ENCODE results near the gene STAT1.
"Not testable (repeated sequence)": the region's sequence is repeated elsewhere in the genome, so short reads cannot be mapped to it uniquely, and the experiment has no call there.

STAT1 gene

GRCh38 chr2:191010887-191011885, 2.8 kb downstream of the STAT1 start:
- no peak for FAIRE-seq

GRCh38 chr2:191009541-191010374, 4.2 kb downstream of the STAT1 start:
- FAIRE-seq (no peak), DNase-seq (ENCODE audit: extremely low spot score, insufficient read length, low read depth) (no peak)

More at GRCh38 chr2:191010887-191011885, 2.8 kb downstream of the STAT1 start:
- DNase-seq (ENCODE audit: extremely low spot score, insufficient read length, low read depth): no peak

GRCh38 chr2:191008286-191008685, 5.7 kb downstream of the STAT1 start:
- FAIRE-seq: no peak
- DNase-seq (ENCODE audit: extremely low spot score, insufficient read length, low read depth): no peak

- FAIRE-seq (no peak), DNase-seq (ENCODE audit: extremely low spot score, insufficient read length, low read depth) (no peak)
Measured at GRCh38 chr2:191006997-191007783, 6.8 kb downstream of the STAT1 start.

GRCh38 chr2:191006297-191006696, 7.7 kb downstream of the STAT1 start:
- FAIRE-seq: no peak
- DNase-seq (ENCODE audit: extremely low spot score, insufficient read length, low read depth): no peak

GRCh38 chr2:191003405-191004309, 10.3 kb downstream of the STAT1 start:
- peak; percentile 18 for FAIRE-seq

GRCh38 chr2:191001624-191002023, 12.3 kb downstream of the STAT1 start:
- DNase-seq (ENCODE audit: extremely low spot score, insufficient read length, low read depth) (no peak), FAIRE-seq (no peak)

More at GRCh38 chr2:191003405-191004309, 10.3 kb downstream of the STAT1 start:
- no peak for DNase-seq (ENCODE audit: extremely low spot score, insufficient read length, low read depth)

- DNase-seq (ENCODE audit: extremely low spot score, insufficient read length, low read depth): no peak
Measured at GRCh38 chr2:191001032-191001431, 12.9 kb downstream of the STAT1 start.

GRCh38 chr2:190999949-191000665, 13.9 kb downstream of the STAT1 start:
- FAIRE-seq (no peak), DNase-seq (ENCODE audit: extremely low spot score, insufficient read length, low read depth) (no peak)

More at GRCh38 chr2:191001032-191001431, 12.9 kb downstream of the STAT1 start:
- FAIRE-seq: no peak

GRCh38 chr2:190999058-190999457, 14.9 kb downstream of the STAT1 start:
- no peak for FAIRE-seq
- no peak for DNase-seq (ENCODE audit: extremely low spot score, insufficient read length, low read depth)

- DNase-seq (ENCODE audit: extremely low spot score, insufficient read length, low read depth) (no peak), FAIRE-seq (no peak)
Measured at GRCh38 chr2:190997526-190998113, 16.4 kb downstream of the STAT1 start.

- no peak for FAIRE-seq
- no peak for DNase-seq (ENCODE audit: extremely low spot score, insufficient read length, low read depth)
Measured at GRCh38 chr2:190996947-190997346, 17.0 kb downstream of the STAT1 start.

GRCh38 chr2:190996338-190996946, 17.5 kb downstream of the STAT1 start:
- no peak for FAIRE-seq
- DNase-seq (ENCODE audit: extremely low spot score, insufficient read length, low read depth): no peak

GRCh38 chr2:190995315-190995714, 18.7 kb downstream of the STAT1 start:
- not testable (repeated sequence) for DNase-seq (ENCODE audit: extremely low spot score, insufficient read length, low read depth); FAIRE-seq

GRCh38 chr2:190994148-190994547, 19.8 kb downstream of the STAT1 start:
- DNase-seq (ENCODE audit: extremely low spot score, insufficient read length, low read depth) (no peak), FAIRE-seq (no peak)

- FAIRE-seq (no peak), DNase-seq (ENCODE audit: extremely low spot score, insufficient read length, low read depth) (no peak)
Measured at GRCh38 chr2:190993292-190993643, 20.7 kb downstream of the STAT1 start.

- FAIRE-seq: no peak
- no peak for DNase-seq (ENCODE audit: extremely low spot score, insufficient read length, low read depth)
Measured at GRCh38 chr2:190990132-190990531, 23.8 kb downstream of the STAT1 start.

- FAIRE-seq: no peak
- no peak for DNase-seq (ENCODE audit: extremely low spot score, insufficient read length, low read depth)
Measured at GRCh38 chr2:190988910-190989309, 25.1 kb downstream of the STAT1 start.

All from GM18507 (cell line).